ENCODE results near the gene CA10. TPM values are rescaled to one million over a fixed set of nuclear protein-coding genes. Genes with fewer than 3 reads are reported as not detected.

The CA10 gene
- total and polyA plus RNA-seq, 8 donors, result 1.3 TPM; not detected in 7

DNA sequence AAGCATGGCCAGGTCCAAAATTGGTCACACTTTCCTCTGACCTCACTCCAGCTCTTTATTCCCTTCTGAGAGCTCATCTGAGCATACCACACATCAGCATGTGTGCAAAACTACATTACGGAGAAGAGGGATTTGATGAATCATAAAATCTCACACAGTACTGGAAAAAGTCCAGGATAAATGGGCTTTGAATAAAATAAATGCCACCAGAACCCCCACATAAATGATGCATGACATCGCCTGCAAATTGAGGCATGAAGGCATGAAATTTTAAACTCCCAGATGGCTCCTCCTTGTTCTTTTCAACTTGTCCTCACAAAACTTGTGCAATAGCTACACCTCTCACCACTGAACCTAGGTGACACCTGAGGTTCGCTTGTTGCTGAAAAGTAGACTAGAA lies 439.5 kb downstream of the CA10 start:
- intact Hi-C loops (cut with DNase I; ENCODE audit: low total_unique reads), result no loop called here
- no peak for DNase-seq
- Histone ChIP-seq H3K27me3 (no peaks in the 10 kb centered on the region), H3K36me3 (no peaks in the 10 kb centered on the region), H3K27ac (no peak overlapping the region), H3K4me3 (no peak overlapping the region), H3K4me1 (no peaks in the 10 kb centered on the region), H3K9me3 (no peaks in the 10 kb centered on the region)
- TF ChIP-seq POLR2AphosphoS5 (IDR thresholded peaks at IDR 0.05), result no peak
- TF ChIP-seq, protein P1, sequence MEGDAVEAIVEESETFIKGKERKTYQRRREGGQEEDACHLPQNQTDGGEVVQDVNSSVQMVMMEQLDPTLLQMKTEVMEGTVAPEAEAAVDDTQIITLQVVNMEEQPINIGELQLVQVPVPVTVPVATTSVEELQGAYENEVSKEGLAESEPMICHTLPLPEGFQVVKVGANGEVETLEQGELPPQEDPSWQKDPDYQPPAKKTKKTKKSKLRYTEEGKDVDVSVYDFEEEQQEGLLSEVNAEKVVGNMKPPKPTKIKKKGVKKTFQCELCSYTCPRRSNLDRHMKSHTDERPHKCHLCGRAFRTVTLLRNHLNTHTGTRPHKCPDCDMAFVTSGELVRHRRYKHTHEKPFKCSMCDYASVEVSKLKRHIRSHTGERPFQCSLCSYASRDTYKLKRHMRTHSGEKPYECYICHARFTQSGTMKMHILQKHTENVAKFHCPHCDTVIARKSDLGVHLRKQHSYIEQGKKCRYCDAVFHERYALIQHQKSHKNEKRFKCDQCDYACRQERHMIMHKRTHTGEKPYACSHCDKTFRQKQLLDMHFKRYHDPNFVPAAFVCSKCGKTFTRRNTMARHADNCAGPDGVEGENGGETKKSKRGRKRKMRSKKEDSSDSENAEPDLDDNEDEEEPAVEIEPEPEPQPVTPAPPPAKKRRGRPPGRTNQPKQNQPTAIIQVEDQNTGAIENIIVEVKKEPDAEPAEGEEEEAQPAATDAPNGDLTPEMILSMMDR (IDR thresholded peaks at IDR 0.05), result no peak
- no peak for TF ChIP-seq EP300 (IDR thresholded peaks at IDR 0.05)
- TF ChIP-seq POLR2A (IDR thresholded peaks at IDR 0.05), result no peak
- WGBS, 5 donors, result 77 to 85% (median 79%) methylated on average over 3 of the region's 3 CpGs

DNA sequence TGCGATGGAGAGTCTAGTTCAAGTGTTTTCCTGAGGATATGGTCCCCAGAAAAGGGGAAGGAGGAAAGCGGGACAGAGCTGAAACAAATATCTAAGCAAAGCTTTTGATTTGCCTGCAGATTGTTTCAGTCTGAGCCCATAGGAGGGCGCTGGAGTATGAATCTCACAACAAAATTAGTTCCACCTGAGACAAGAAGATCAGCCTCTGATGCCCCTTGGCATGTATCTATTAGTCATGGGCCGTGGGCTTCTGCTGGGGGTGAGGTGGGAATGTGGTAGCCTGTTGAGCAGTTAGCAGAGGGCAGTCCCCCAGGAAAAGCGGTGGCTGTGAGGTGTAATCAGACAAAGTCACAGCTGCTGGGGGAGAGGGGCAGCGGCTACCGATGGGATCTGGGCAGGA lies 446.9 kb downstream of the CA10 start:
- Histone ChIP-seq H3K27ac (no peak overlapping the region), H3K4me3 (no peak overlapping the region), H3K9me3 (no peaks in the 10 kb centered on the region), H3K27me3 (peaks cover 0 to 12% (median 0%) of the 10 kb centered on the region in 3 donors), H3K36me3 (no peaks in the 10 kb centered on the region), H3K4me1 (peaks cover 0 to 5% (median 0%) of the 10 kb centered on the region in 4 donors)
- intact Hi-C loops (cut with DNase I; ENCODE audit: low total_unique reads), result no loop called here
- 64 to 75% (median 67%) methylated on average over 7 of the region's 7 CpGs for WGBS, 5 donors
- no peak for DNase-seq
- no peak for TF ChIP-seq POLR2A (IDR thresholded peaks at IDR 0.05)
- TF ChIP-seq EP300 (IDR thresholded peaks at IDR 0.05), result no peak
- TF ChIP-seq POLR2AphosphoS5 (IDR thresholded peaks at IDR 0.05), result no peak
- TF ChIP-seq, protein P1 (IDR thresholded peaks at IDR 0.05), result no peak

DNA sequence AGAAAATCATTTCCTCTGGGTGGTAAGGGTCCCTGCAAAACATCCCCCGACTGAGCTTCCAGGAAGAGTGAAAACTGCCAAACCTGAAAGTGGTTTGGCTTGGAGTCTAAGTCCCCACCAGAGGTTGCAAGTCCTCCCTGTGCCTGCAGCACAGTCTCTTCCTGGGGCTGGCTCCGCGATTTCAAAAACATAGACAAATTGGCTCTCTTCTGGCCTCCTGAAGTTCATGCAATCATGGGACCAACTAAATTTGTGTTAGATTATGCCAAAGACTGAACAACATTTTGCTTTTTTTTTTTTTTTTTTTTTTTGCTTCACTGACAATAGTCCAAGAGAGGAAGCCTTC lies 447.9 kb downstream of the CA10 start:
- no peak for DNase-seq
- no peaks in the 10 kb centered on the region for H3K9me3 ChIP-seq
- no peak overlapping the region for H3K4me3 ChIP-seq
- intact Hi-C loops (cut with DNase I; ENCODE audit: low total_unique reads), result no loop called here
- WGBS, 5 donors, result 55 to 76% (median 63%) methylated on average over 3 of the region's 3 CpGs
- peaks cover 0 to 8% (median 0%) of the 10 kb centered on the region in 4 donors for H3K4me1 ChIP-seq
- H3K27me3 ChIP-seq, result peaks cover 0 to 12% (median 0%) of the 10 kb centered on the region in 3 donors
- no peaks in the 10 kb centered on the region for H3K36me3 ChIP-seq
- TF ChIP-seq, protein P1 (IDR thresholded peaks at IDR 0.05), result no peak
- no peak for TF ChIP-seq EP300 (IDR thresholded peaks at IDR 0.05)
- no peak for TF ChIP-seq POLR2AphosphoS5 (IDR thresholded peaks at IDR 0.05)
- TF ChIP-seq POLR2A (IDR thresholded peaks at IDR 0.05), result no peak
- no peak overlapping the region for H3K27ac ChIP-seq

DNA sequence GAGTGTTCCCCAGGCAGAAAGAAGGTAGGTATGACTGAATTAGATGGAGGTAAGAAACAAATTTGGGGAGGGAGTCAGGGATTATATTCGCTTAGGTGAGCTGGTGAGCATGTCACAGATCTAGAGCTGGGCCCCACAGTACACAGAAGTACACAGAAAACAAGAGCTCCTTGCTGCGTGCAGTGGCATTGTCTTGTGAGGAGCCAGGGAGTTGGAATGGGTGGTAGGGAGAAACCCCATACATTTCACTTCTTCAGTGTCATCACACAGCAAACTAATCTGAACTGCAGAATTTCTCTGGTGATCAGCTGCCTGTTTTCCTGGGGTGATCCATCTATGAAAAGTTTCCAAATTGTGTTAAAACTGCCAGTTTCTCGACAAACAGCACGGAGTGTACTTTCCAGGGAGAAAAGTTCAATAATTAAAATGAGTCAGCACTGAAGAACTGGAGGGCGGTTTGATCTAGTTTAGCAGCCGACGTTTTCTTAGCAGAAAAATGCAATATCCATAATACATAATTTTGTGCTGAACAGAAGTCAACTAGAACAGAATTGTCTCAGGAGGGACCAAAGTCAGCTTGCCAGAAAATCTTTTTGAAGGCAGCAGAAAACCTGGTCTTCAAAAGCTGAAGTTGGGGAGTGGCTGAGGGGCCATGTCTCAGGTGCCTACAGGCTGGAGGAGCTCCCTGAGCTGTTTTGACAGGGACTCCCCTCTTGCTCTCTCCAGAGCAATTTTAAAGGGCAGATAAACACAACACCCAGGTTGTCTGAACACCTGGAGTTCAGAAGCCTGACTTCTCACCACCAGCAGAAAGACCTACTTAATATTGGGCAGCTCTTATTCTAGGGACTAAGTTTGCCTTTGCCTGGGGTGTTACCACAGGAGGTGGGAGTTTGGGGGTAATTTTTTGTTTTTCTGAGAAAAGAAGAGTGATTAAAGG lies 448.6 kb downstream of the CA10 start:
- peaks cover 0 to 12% (median 0%) of the 10 kb centered on the region in 3 donors for H3K27me3 ChIP-seq
- DNase-seq, result peak in 1 of 2 donors; percentile 19
- H3K4me1 ChIP-seq, result peaks cover 0 to 8% (median 0%) of the 10 kb centered on the region in 4 donors
- no peaks in the 10 kb centered on the region for H3K9me3 ChIP-seq
- H3K27ac ChIP-seq, result no peak overlapping the region
- no peaks in the 10 kb centered on the region for H3K36me3 ChIP-seq
- TF ChIP-seq POLR2A (IDR thresholded peaks at IDR 0.05) (no peak), EP300 (IDR thresholded peaks at IDR 0.05) (no peak)
- H3K4me3 ChIP-seq, result no peak overlapping the region
- WGBS, 5 donors, result 66 to 83% (median 76%) methylated on average over 7 of the region's 7 CpGs
- intact Hi-C loops (cut with DNase I; ENCODE audit: low total_unique reads), result no loop called here

DNA sequence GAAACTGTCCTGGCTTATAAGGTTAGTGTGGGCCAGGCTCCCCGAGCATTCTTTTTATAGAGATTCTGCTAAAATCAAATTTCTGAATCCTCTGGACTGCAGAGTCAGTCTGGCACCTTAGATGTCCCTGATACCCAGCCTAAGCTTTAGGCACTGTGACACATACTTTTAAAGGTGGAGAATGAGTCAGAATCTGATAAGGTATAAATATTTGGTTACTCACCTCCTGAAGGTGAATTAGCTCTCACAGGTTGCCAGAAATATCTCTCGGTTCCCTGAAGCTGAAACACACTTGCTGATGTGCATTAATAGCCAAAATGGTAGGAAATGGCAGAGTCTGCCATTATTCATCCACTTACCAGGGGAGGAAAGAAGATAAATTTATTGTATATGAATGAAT lies 451.3 kb downstream of the CA10 start:
- intact Hi-C loops (cut with DNase I; ENCODE audit: low total_unique reads), result no loop called here
- peaks cover 0 to 26% (median 0%) of the 10 kb centered on the region in 4 donors for H3K4me1 ChIP-seq
- H3K4me3 ChIP-seq, result no peak overlapping the region
- no peak for TF ChIP-seq POLR2A (IDR thresholded peaks at IDR 0.05)
- no peak for TF ChIP-seq EP300 (IDR thresholded peaks at IDR 0.05)
- TF ChIP-seq, protein P1 (IDR thresholded peaks at IDR 0.05), result no peak
- no peak for DNase-seq
- H3K27me3 ChIP-seq, result peaks cover 0 to 12% (median 0%) of the 10 kb centered on the region in 3 donors
- peak overlapping the region in 2 of 5 donors; percentile 5 to 26 for H3K27ac ChIP-seq
- H3K36me3 ChIP-seq, result no peaks in the 10 kb centered on the region
- H3K9me3 ChIP-seq, result no peaks in the 10 kb centered on the region
- 51 to 67% (median 62%) methylated on average over 2 of the region's 2 CpGs for WGBS, 5 donors
